H1 (cell line): Measurements from ENCODE around the gene SESN1. TPM values are rescaled to one million over a fixed set of nuclear protein-coding genes. Genes with fewer than 3 reads are reported as not detected.

ENCODE experiments used
- CTCF ChIA-PET: fragments of 300-600 bp; sonication (Branson Sonifier 250); formaldehyde crosslinking; loops from one replicate; lab custom pipeline; 2021; ENCODE audit not compliant: partially characterized antibody; lab: Charles Lee
- POLR2A ChIA-PET: fragments of 300-600 bp; sonication (Branson Sonifier 250); formaldehyde crosslinking; loops from one replicate; lab custom pipeline; 2021; ENCODE audit warnings: inconsistent platforms; ENCODE audit not compliant: partially characterized antibody; lab: Charles Lee
- DNase-seq, 2 experiments: peaks; one replicate each; pipeline versions ENCODE4 v3.0.0 to v3.0.0-alpha.2; 2010 to 2022; ENCODE audit warnings: low spot score in 2 of 2, low read depth in 1 of 2, mixed read lengths in 1 of 2
- FAIRE-seq: peaks from 2 replicates; lab custom pipeline; 2011; peaks lifted over from hg19 to GRCh38; lab: Jason Lieb, UNC
- H2AFZ ChIP-seq: 2 replicates; pipeline ENCODE4 v1.8.1; 2012; ENCODE audit warnings: low read length, inconsistent platforms
- H2AK5ac ChIP-seq: 2 replicates; pipeline ENCODE4 v1.6.1; 2013; ENCODE audit warnings: low read depth, low read length
- H2BK120ac ChIP-seq: replicated peaks from 2 replicates; pipeline ENCODE3; 2013; ENCODE audit warnings: low read depth, low read length, inconsistent platforms
- H2BK12ac ChIP-seq: 2 replicates; pipeline ENCODE4 v1.6.1; 2013; ENCODE audit warnings: low read depth, low read length
- H2BK15ac ChIP-seq: 2 replicates; pipeline ENCODE4 v1.6.1; 2013; ENCODE audit warnings: low read length
- H2BK20ac ChIP-seq: 2 replicates; pipeline ENCODE4 v1.6.1; 2013; ENCODE audit warnings: low read length
- H2BK5ac ChIP-seq: 2 replicates; pipeline ENCODE4 v1.6.1; 2013; ENCODE audit warnings: low read depth, low read length
- H3K14ac ChIP-seq: 2 replicates; pipeline ENCODE4 v1.6.1; 2013; ENCODE audit warnings: inconsistent platforms; ENCODE audit not compliant: insufficient read length
- H3K18ac ChIP-seq: 2 replicates; pipeline ENCODE4 v1.6.1; 2013; ENCODE audit warnings: low read length; ENCODE audit errors: extremely low read depth
- H3K23ac ChIP-seq: 2 replicates; pipeline ENCODE4 v1.6.1; 2013; ENCODE audit warnings: inconsistent platforms; ENCODE audit not compliant: insufficient read length
- H3K23me2 ChIP-seq: 2 replicates; pipeline ENCODE4 v1.6.1; 2013; ENCODE audit warnings: low read depth, low read length
- H3K27ac ChIP-seq: 2 replicates; pipeline ENCODE4 v1.6.1; 2011; ENCODE audit warnings: low read depth, low read length, inconsistent platforms
- H3K27me3 ChIP-seq, 4 experiments: replicated peaks in 1 of 4; 1 replicate in 1 of 4; 2 replicates in 3 of 4; pipeline versions ENCODE4 v1.6.1 to v1.8.1; 2011 to 2013; ENCODE audit warnings: low read length in 3 of 4, mild to moderate bottlenecking in 3 of 4, inconsistent platforms in 2 of 4, mixed read lengths in 2 of 4, moderate library complexity in 1 of 4; ENCODE audit not compliant: control insufficient read depth in 3 of 4, insufficient read depth in 3 of 4; ENCODE audit errors: extremely low read depth in 1 of 4
- H3K36me3 ChIP-seq, 4 experiments: 2 replicates each; pipeline versions ENCODE4 v1.6.1 to v1.8.1; 2011 to 2013; ENCODE audit warnings: mild to moderate bottlenecking in 4 of 4, low read length in 3 of 4, moderate library complexity in 2 of 4, control low read depth in 1 of 4, inconsistent platforms in 1 of 4; ENCODE audit not compliant: insufficient read depth in 4 of 4, control insufficient read depth in 2 of 4
- H3K4ac ChIP-seq: replicated peaks from 2 replicates; pipeline ENCODE3; 2013; ENCODE audit warnings: low read length, low read depth, mixed read lengths, inconsistent platforms; ENCODE audit not compliant: insufficient read length
- H3K4me1 ChIP-seq, 4 experiments: replicated peaks in 1 of 4; 1 replicate in 1 of 4; 2 replicates in 3 of 4; pipeline versions ENCODE4 v1.6.1 to v1.8.1; 2011 to 2013; ENCODE audit warnings: low read length in 3 of 4, inconsistent platforms in 2 of 4, mixed read lengths in 1 of 4; ENCODE audit not compliant: insufficient read depth in 4 of 4, control insufficient read depth in 3 of 4
- H3K4me2 ChIP-seq, 2 experiments: 2 replicates each; pipeline versions ENCODE4 v1.6.1 to v1.8.1; 2011 to 2013; ENCODE audit warnings: low read depth in 2 of 2, low read length in 2 of 2, control low read depth in 1 of 2, inconsistent platforms in 1 of 2, mild to moderate bottlenecking in 1 of 2; ENCODE audit not compliant: insufficient read depth in 1 of 2
- H3K4me3 ChIP-seq, 4 experiments: fragments of 200-600, 300-600 bp in 1 of 4; sonication (generic), shearing (Covaris generic), sonication (Bioruptor Twin) in 1 of 4; 2 replicates each; pipeline versions ENCODE4 v1.5.1 to v1.8.1; 2011 to 2016; ENCODE audit warnings: low read length in 4 of 4, low read depth in 3 of 4, control low read depth in 2 of 4, inconsistent platforms in 2 of 4, mild to moderate bottlenecking in 2 of 4, mixed read lengths in 1 of 4, moderate library complexity in 1 of 4; ENCODE audit not compliant: insufficient read depth in 2 of 4; ENCODE audit errors: extremely low read depth in 1 of 4
- H3K56ac ChIP-seq: replicated peaks from 2 replicates; pipeline ENCODE3; 2013; ENCODE audit warnings: low read depth, mild to moderate bottlenecking, mixed read lengths, low read length, inconsistent platforms; ENCODE audit not compliant: insufficient read length
- H3K79me1 ChIP-seq: 2 replicates; pipeline ENCODE4 v1.6.1; 2013; ENCODE audit warnings: low read depth, low read length, control low read depth
- H3K79me2 ChIP-seq, 2 experiments: 2 replicates each; pipeline versions ENCODE4 v1.6.1 to v1.8.1; 2012 to 2013; ENCODE audit warnings: low read length in 2 of 2, mild to moderate bottlenecking in 2 of 2, inconsistent platforms in 1 of 2; ENCODE audit not compliant: insufficient read depth in 2 of 2, control insufficient read depth in 1 of 2
- H3K9ac ChIP-seq, 4 experiments: replicated peaks in 1 of 4; 1 replicate in 1 of 4; 2 replicates in 3 of 4; pipeline versions ENCODE4 v1.6.1 to v1.8.1; 2011 to 2013; ENCODE audit warnings: low read depth in 3 of 4, low read length in 3 of 4, control low read depth in 2 of 4, mild to moderate bottlenecking in 2 of 4, moderate library complexity in 2 of 4, inconsistent platforms in 1 of 4; ENCODE audit errors: extremely low read depth in 1 of 4
- H3K9me3 ChIP-seq, 2 experiments: 2 replicates each; pipeline versions ENCODE4 v1.6.1 to v1.8.1; 2012 to 2013; ENCODE audit warnings: mild to moderate bottlenecking in 2 of 2, moderate library complexity in 2 of 2, control low read depth in 1 of 2, inconsistent platforms in 1 of 2, low read depth in 1 of 2, low read length in 1 of 2, mixed read lengths in 1 of 2; ENCODE audit not compliant: insufficient read depth in 2 of 2
- H4K20me1 ChIP-seq, 2 experiments: replicated peaks in 1 of 2; 2 replicates each; pipeline versions ENCODE3 to v1.8.1; 2011 to 2013; ENCODE audit warnings: inconsistent platforms in 2 of 2, low read length in 2 of 2, mild to moderate bottlenecking in 1 of 2; ENCODE audit not compliant: insufficient read depth in 2 of 2, control insufficient read depth in 1 of 2
- H4K5ac ChIP-seq: 2 replicates; pipeline ENCODE4 v1.6.1; 2013; ENCODE audit warnings: low read length, low read depth, mixed read lengths, inconsistent platforms; ENCODE audit not compliant: insufficient read length
- H4K8ac ChIP-seq: 2 replicates; pipeline ENCODE4 v1.8.0; 2013; ENCODE audit warnings: mild to moderate bottlenecking, moderate library complexity, low read length, inconsistent platforms; ENCODE audit not compliant: insufficient read depth; ENCODE audit errors: extremely low read depth
- H4K91ac ChIP-seq: replicated peaks from 2 replicates; pipeline ENCODE3; 2013; ENCODE audit warnings: low read length, mixed read lengths, inconsistent platforms; ENCODE audit not compliant: insufficient read length
- CBX8 ChIP-seq: fragments of 300-800, 300-1000 bp; sonication (generic); IDR thresholded peaks from 2 replicates; pipeline ENCODE4 v1.7.1; 2016; ENCODE audit warnings: low read depth, low read length, borderline replicate concordance
- CHD1 ChIP-seq: IDR thresholded peaks from 2 replicates; pipeline ENCODE4 v1.6.1; 2012; ENCODE audit warnings: low read depth, low read length, improper control_type of control experiment
- CHD2 ChIP-seq: IDR thresholded peaks from 2 replicates; pipeline ENCODE4 v1.6.1; 2012; ENCODE audit warnings: low read length, improper control_type of control experiment
- EGR1 ChIP-seq: IDR thresholded peaks from 2 replicates; pipeline ENCODE4 v1.6.1; 2011; ENCODE audit warnings: low read depth, low read length, borderline replicate concordance
- EZH2 ChIP-seq: fragments of 200-600 bp; sonication (generic); IDR thresholded peaks from 2 replicates; pipeline ENCODE4 v1.7.1; 2012; ENCODE audit warnings: low read depth, mild to moderate bottlenecking, moderate library complexity, low read length, inconsistent platforms; ENCODE audit not compliant: severe bottlenecking
- GABPA ChIP-seq: IDR thresholded peaks from 2 replicates; pipeline ENCODE4 v1.6.1; 2011; ENCODE audit warnings: mild to moderate bottlenecking, low read length, moderate library complexity, borderline replicate concordance; ENCODE audit not compliant: insufficient read depth
- MAX ChIP-seq: IDR thresholded peaks from 2 replicates; pipeline ENCODE4 v1.6.1; 2012; ENCODE audit warnings: inconsistent platforms
- NANOG ChIP-seq: IDR thresholded peaks from 2 replicates; pipeline ENCODE4 v1.6.1; 2011; ENCODE audit warnings: low read length, low read depth, mild to moderate bottlenecking, inconsistent platforms; ENCODE audit not compliant: insufficient read depth, poor library complexity, severe bottlenecking
- POLR2A ChIP-seq, 2 experiments: IDR thresholded peaks; 1 replicate in 1 of 2; 2 replicates in 1 of 2; pipeline ENCODE4 v1.6.1; 2011; ENCODE audit warnings: low read depth in 2 of 2, low read length in 2 of 2, mild to moderate bottlenecking in 2 of 2; ENCODE audit errors: control extremely low read depth in 1 of 2
- SP1 ChIP-seq: IDR thresholded peaks from 2 replicates; pipeline ENCODE4 v1.6.1; 2011; ENCODE audit warnings: low read depth, low read length
- TAF7 ChIP-seq: optimal IDR thresholded peaks from 2 replicates; pipeline ENCODE3; 2011; ENCODE audit warnings: low read depth, mild to moderate bottlenecking, inconsistent platforms, low read length, moderate library complexity, borderline replicate concordance
- WGBS, 2 experiments: shearing (Covaris generic) in 1 of 2; methylation state at CpG; one replicate each; pipeline versions ENCODE4 v1.1.6 to v1.1.7; 2013 to 2015; ENCODE audit warnings: low lambda C conversion rate in 2 of 2, mixed read lengths in 2 of 2, inconsistent platforms in 1 of 2, low coverage in 1 of 2, missing lambda C conversion rate in 1 of 2; ENCODE audit not compliant: insufficient replicate concordance in 2 of 2, insufficient coverage in 1 of 2, insufficient read length in 1 of 2; ENCODE audit errors: extremely low coverage in 1 of 2, missing lambda C conversion rate in 1 of 2; 5-methylcytosine and 5-hydroxymethylcytosine counted together
- polyA plus RNA-seq, 7 experiments: library from polyadenylated mRNA; depleted of rRNA in 3 of 7; stranded (reverse) in 5 of 7; unstranded in 2 of 7; fragments of >200 nt in 5 of 7; fragments of 200-250 nt in 2 of 7; gene quantifications; 1 replicate in 5 of 7; 2 replicates in 1 of 7; 4 replicates in 1 of 7; pipeline versions ENCODE4 v1.2.1 to v1.2.3, GENCODE V29; 2011 to 2013; ENCODE audit warnings: missing spikeins in 2 of 7, mixed read lengths in 2 of 7
- total RNA-seq: library from RNA; stranded (reverse); fragmentation: NEBNext Ultra II Directional; extraction: Animal tissue kit (Norgen Biotek cat#: 25700); gene quantifications from 2 replicates; pipeline ENCODE4 v1.2.1, GENCODE V29; 2021

Gene SESN1
- total and polyA plus RNA-seq, 2 of the 8 experiments (the other 6 are each of a cell fraction or from before 2014, with no cell fraction given), result 12.8 to 15.6 TPM

DNA sequence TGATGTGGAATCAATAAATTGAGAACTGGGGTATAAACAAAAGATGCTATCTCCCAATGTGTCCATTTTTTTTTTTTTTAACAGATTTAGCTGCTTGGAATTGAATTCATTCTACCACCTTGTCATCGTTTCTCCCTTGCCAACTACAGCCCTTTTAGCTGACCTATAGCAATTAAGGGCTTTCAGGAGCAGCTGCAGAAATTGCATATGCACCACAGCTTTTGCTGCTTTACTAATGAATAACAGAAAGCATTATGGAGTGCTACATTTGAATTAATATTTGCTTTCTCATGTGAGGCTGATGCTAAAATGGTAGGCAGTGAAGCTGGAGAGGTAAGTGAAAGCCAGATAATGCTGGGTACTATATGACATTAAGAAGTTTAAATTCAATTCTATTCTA is 5.7 kb downstream of the SESN1 start:
- 57% methylated on average over 1 of the region's 1 CpG; no CpG with 5 or more reads in 1 of the 2 experiments for WGBS, 2 experiments
- CTCF ChIA-PET, result interaction anchor here (1.1 kb wide), 1 partner anchor 546 kb away, joined by 3 read pairs; no protein-coding TSS in a partner anchor
- Histone ChIP-seq H3K4me1 (0 out of 7 replicates have a peak, but pooled peaks cover 0 to 2% (median 0%) of the 10 kb centered on the region in 4 experiments), H4K8ac (no peak overlapping the region), H2AK5ac (no peak overlapping the region), H3K4me2 (no peak overlapping the region), H3K4ac (no peak overlapping the region), H2BK20ac (no peak overlapping the region), H3K27ac (no peak overlapping the region), H2BK120ac (no peak overlapping the region), H2AFZ (no peak overlapping the region), H2BK15ac (no peak overlapping the region), H3K18ac (no peak overlapping the region), H3K23me2 (peaks cover 2% of the 10 kb centered on the region; the same call in 1 of the 2 replicates), H4K91ac (no peak overlapping the region), H3K56ac (no peak overlapping the region), H3K79me1 (no peaks in the 10 kb centered on the region), H3K27me3 (no peaks in the 10 kb centered on the region), H3K4me3 (no peak overlapping the region), H3K79me2 (peaks cover 0 to 6% of the 10 kb centered on the region in 2 experiments; a peak in 2 of 4 replicates), H3K9ac (no peak overlapping the region), H3K36me3 (no peaks in the 10 kb centered on the region), H3K14ac (no peak overlapping the region), H3K23ac (no peak overlapping the region), H2BK5ac (no peak overlapping the region), H4K20me1 (peaks cover 0 to 2% of the 10 kb centered on the region in 2 experiments), H2BK12ac (no peak overlapping the region), H3K9me3 (no peaks in the 10 kb centered on the region), H4K5ac (no peak overlapping the region)
- POLR2A ChIA-PET, result no interaction called here
- FAIRE-seq, result no peak
- DNase-seq, result no peak
- TF ChIP-seq NANOG (no peak), CHD1 (no peak), SP1 (no peak), EZH2 (no peak), POLR2A (IDR thresholded peaks at IDR 0.05; ENCODE audit: control extremely low read depth in 1 of 2, low read depth in 2 of 2, low read length in 2 of 2) (no peak), CBX8 (no peak), CHD2 (no peak), MAX (no peak), EGR1 (no peak), TAF7 (no peak), GABPA (no peak)
